GM21619 (cell line): ENCODE results near the gene RMND5B.
A peak's percentile ranks its signal among the peaks of the same experiment; 100 is the strongest.
"Not testable (repeated sequence)": the region's sequence is repeated elsewhere in the genome, so short reads cannot be mapped to it uniquely, and the experiment has no call there.

ENCODE experiments used
- ATAC-seq: cut with Tn5 transposase; IDR thresholded peaks from one replicate; pipeline ENCODE4 v1.9.1; 2021; ENCODE audit not compliant: unreplicated experiment

Gene RMND5B

GRCh38 chr5:178130576-178131445 is at the start of gene RMND5B:
Gene RMND5B, plus strand, starts transcription at chr5:178131014. Its CDS starts 7,106 bp downstream, at chr5:178138120.
- ATAC-seq = peak; percentile 80

DNA sequence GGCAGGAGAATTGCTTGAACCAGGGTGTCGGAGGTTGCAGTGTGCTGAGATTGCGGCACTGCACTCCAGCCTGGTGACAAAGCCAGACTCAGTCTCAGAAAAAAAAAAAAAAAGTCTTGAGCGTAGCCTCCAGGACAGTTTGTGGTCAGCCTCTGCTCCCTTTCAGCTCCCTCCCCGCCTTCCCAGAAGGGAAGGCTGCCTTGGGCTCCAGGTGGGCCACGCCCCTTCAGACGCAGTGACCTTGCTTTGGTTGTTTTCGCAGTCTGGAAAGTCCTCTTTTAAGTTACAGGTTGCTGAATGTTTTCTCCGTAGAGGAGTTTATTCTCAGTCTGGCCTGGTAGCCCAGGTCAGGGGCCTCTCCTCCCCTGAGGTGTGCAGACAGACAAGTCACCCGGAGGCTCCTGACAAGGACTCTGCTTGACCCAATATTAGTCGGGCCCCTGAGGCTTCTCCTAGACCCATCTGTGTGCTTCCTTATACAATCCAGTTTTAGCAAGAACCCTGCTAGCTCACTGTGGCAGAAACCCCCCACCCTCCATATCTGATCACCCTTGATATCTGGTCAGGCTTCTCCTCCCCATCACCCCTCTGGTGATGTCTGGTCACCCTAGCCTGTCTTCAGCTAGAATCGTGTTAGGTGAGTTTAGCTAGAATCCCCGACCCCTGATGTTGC is 49.1 kb upstream of the RMND5B start:
- no peak for ATAC-seq

GRCh38 chr5:178083922-178084321 is 46.9 kb upstream of the RMND5B start:
- ATAC-seq = no peak

GRCh38 chr5:178085316-178085715 is 45.5 kb upstream of the RMND5B start:
- no peak for ATAC-seq

DNA sequence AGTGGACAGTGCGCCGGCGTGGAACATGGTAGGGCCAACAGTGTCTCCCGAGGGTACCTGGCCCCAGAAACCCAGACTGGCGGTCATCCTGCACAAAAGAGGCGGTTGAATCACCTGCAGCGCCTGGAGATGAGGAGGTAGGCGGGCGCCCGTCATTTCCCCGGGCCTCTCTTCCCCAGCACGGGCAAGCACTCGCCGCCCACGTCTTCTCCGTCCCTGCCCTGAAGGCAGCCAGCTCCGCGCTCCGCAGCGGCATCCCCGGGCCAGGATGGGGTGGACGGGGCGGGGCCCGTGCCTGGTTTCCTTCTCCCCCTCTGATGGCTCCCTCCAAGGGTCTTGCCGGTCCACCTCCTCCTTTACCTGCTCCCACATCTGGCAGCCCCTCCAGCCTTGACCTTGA is 44.5 kb upstream of the RMND5B start:
- ATAC-seq = no peak

- ATAC-seq = not testable (repeated sequence)
Observed at GRCh38 chr5:178087199-178087598, 43.6 kb upstream of the RMND5B start.

DNA sequence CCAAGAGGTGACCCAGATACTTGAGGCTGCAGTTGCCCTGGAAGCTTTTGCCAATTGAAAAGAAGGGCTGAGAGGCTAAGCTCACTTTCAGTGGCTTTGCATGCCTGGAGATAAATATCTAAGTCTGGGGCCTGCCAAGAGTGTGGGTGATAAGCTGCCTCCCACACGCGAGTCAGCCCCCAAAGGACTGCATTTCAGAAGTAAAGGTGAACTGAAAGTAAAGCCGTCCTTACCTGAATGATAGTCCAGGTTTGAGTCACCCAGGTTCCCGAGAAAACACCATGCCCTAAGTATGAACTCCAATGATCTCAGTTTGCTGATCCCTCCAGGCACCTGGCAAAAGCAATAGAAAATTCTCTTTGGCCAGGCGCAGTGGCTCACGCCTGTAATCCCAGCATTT is 40.0 kb upstream of the RMND5B start:
- ATAC-seq = no peak

- no peak for ATAC-seq
Observed at GRCh38 chr5:178093134-178093533, 37.7 kb upstream of the RMND5B start.

DNA sequence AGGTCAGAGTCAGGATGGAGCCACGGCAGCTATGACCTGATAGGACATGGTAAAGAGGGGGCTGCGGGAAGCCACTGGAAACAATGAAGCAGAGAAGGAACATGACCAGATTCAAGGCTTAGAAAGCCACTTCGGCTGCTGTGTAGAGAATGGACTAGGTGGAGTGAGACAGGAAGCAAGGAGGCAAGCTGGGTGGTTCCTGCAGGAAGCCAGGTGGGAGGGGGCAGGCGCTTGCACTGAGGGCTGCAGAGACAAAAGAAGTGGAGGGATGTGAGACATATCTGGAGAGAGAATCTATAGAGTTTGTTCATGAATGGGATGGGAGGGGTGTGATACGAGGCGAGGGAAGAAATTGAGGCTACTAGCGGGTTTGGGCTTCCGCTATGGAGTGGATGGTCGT is 36.5 kb upstream of the RMND5B start:
- no peak for ATAC-seq

DNA sequence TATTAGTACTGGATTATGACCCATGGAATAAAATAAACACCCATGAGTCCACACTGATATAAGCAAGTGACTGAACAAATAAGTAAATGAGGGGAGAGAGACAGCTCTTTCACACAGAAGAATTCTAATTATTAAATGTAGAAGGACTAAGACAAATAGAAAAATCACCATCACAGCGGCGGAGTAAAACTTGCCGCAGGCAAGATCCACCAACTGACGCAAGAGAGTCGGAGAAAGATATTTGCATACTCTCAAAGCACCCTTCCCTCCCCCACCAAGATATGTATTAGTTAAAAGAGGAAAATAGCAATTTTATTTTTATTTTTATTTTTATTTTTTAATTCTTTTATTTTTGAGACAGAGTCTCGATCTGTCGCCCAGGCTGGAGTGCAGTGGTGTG is 32.1 kb upstream of the RMND5B start:
- ATAC-seq = no peak

DNA sequence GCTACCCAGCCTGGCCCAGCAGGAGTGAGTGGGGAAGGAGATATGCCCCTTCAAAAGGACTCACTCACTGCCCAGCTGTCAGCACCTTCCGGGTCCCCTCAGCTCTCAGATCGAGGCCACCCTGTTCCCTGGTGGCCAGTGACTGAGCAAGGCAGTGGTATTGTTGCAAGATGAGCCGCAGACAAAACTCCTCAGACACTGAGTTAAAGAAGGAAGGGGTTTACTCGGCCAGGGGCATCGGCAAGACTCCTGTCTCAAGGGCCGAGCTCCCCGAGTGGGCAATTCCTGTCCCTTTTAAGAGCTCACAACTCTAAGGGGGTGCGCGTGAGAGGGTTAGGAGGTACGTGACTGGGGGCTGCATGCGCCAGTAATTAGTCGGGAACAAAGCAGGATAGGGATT is 27.2 kb upstream of the RMND5B start:
- no peak for ATAC-seq

GRCh38 chr5:178104492-178104891 is 26.3 kb upstream of the RMND5B start:
- ATAC-seq = no peak

GRCh38 chr5:178106086-178106485 is 24.7 kb upstream of the RMND5B start:
- ATAC-seq = no peak

GRCh38 chr5:178106556-178107239 is 24.1 kb upstream of the RMND5B start:
- peak; percentile 69 for ATAC-seq

- no peak for ATAC-seq
Observed at GRCh38 chr5:178107756-178108310, 23.0 kb upstream of the RMND5B start.

DNA sequence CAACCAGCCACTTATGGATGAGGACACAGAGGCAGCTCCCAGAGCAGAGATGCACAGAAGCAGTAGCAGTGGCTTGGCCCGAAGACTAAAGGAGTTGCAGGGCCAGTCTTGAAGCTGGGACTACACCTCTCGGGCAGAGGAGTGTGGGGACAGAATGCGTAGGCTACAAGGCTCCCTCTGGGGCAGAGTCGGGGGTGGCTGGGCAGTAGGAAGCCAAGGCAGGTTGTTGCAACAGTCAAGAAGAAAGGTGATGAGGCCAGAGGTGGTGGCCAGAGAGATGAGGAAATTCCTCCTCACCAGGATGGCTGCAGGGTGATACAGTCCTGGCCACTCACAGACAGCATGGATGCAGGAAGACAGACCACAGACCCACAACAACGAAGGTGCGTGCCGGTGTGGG is 22.4 kb upstream of the RMND5B start:
- ATAC-seq = no peak

DNA sequence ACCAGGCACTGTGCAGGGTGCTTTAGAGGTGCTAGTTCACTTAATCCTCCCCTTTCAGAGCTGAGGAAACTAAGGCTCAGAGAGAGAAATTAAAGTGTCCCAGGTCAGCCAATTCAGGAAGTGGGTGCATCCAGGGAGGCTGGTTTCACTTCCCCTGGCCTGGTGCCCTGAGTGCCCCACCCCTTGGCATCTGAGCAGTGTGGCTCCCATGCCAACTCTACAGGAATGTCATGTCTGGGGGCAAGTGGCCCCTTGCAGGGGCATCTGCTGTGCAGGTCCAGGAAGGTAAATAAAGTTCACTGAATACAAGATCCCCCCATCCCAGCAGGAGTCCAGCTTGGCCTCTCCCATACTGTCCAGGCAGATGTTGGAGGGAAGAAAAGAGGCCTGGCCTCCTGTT is 21.8 kb upstream of the RMND5B start:
- ATAC-seq = no peak

GRCh38 chr5:178110511-178110910 is 20.3 kb upstream of the RMND5B start:
- ATAC-seq = no peak

GRCh38 chr5:178111925-178112324 is 18.9 kb upstream of the RMND5B start:
- ATAC-seq = no peak

GRCh38 chr5:178112545-178112944 is 18.3 kb upstream of the RMND5B start:
- ATAC-seq = no peak

- peak; percentile 53 for ATAC-seq
Observed at GRCh38 chr5:178113141-178113787, 17.6 kb upstream of the RMND5B start, which contains the start of gene N4BP3. Gene N4BP3, plus strand, starts transcription at chr5:178113532. Its CDS starts 6,052 bp downstream, at chr5:178119584.
